SHP77 treated with DMSO at 0.1 percent for 48 hours (cell line): Measurements from ENCODE around the gene NR3C2.
"Not testable (repeated sequence)": the region's sequence is repeated elsewhere in the genome, so short reads cannot be mapped to it uniquely, and the experiment has no call there.

Experiments
- DNase-seq: peaks from one replicate; lab custom pipeline; 2025; lab: John Stamatoyannopoulos, UW

NR3C2 gene

GRCh38 chr4:148366251-148366650 lies 76.0 kb downstream of the NR3C2 start:
- DNase-seq = no peak

- DNase-seq = no peak
These were observed 77.7 kb downstream of the NR3C2 start for GRCh38 chr4:148364525-148364924.

GRCh38 chr4:148359769-148360168 lies 82.4 kb downstream of the NR3C2 start:
- DNase-seq = no peak

- no peak for DNase-seq
These were observed 86.6 kb downstream of the NR3C2 start for GRCh38 chr4:148355442-148356123.

GRCh38 chr4:148354186-148354585 lies 88.0 kb downstream of the NR3C2 start:
- no peak for DNase-seq

- no peak for DNase-seq
These were observed 88.6 kb downstream of the NR3C2 start for GRCh38 chr4:148353571-148353970.

- DNase-seq = no peak
These were observed 93.1 kb downstream of the NR3C2 start for GRCh38 chr4:148349153-148349552.

- DNase-seq = no peak
These were observed 95.6 kb downstream of the NR3C2 start for GRCh38 chr4:148346657-148347056.

- DNase-seq = no peak
These were observed 96.7 kb downstream of the NR3C2 start for GRCh38 chr4:148345509-148345908.

GRCh38 chr4:148344941-148345340 lies 97.3 kb downstream of the NR3C2 start:
- no peak for DNase-seq

- DNase-seq = no peak
These were observed 97.9 kb downstream of the NR3C2 start for GRCh38 chr4:148344352-148344751.

- DNase-seq = no peak
These were observed 100.0 kb downstream of the NR3C2 start for GRCh38 chr4:148341980-148342800.

GRCh38 chr4:148335133-148335532 lies 107.1 kb downstream of the NR3C2 start:
- DNase-seq = no peak

GRCh38 chr4:148333265-148333664 lies 108.9 kb downstream of the NR3C2 start:
- no peak for DNase-seq

GRCh38 chr4:148332486-148332885 lies 109.7 kb downstream of the NR3C2 start:
- DNase-seq = no peak

- no peak for DNase-seq
These were observed 111.5 kb downstream of the NR3C2 start for GRCh38 chr4:148330724-148331123.

- no peak for DNase-seq
These were observed 112.1 kb downstream of the NR3C2 start for GRCh38 chr4:148330161-148330560.

GRCh38 chr4:148329751-148330150 lies 112.5 kb downstream of the NR3C2 start:
- no peak for DNase-seq

- no peak for DNase-seq
These were observed 114.5 kb downstream of the NR3C2 start for GRCh38 chr4:148327683-148328082.

GRCh38 chr4:148323316-148323715 lies 118.9 kb downstream of the NR3C2 start:
- not testable (repeated sequence) for DNase-seq

GRCh38 chr4:148315049-148315448 lies 127.2 kb downstream of the NR3C2 start:
- no peak for DNase-seq

- no peak for DNase-seq
These were observed 129.2 kb downstream of the NR3C2 start for GRCh38 chr4:148312956-148313490.

GRCh38 chr4:148311526-148311925 lies 130.7 kb downstream of the NR3C2 start:
- no peak for DNase-seq
